Astrocyte (in vitro differentiated cells and primary cell): ENCODE results near the gene CRYBG1. TPM values are rescaled to one million over a fixed set of nuclear protein-coding genes. Genes with fewer than 3 reads are reported as not detected.

Source experiments
- DNase-seq: peaks from one replicate; pipeline ENCODE4 v3.0.0-alpha.2; 2010; ENCODE audit warnings: low read depth
- FAIRE-seq: peaks from 2 replicates; lab custom pipeline; 2011; peaks lifted over from hg19 to GRCh38; lab: Jason Lieb, UNC
- H2AFZ ChIP-seq: 2 replicates; pipeline ENCODE4 v1.6.0; 2012; ENCODE audit warnings: low read depth, low read length, inconsistent platforms
- H3K27ac ChIP-seq: 2 replicates; pipeline ENCODE4 v1.5.1; 2011; ENCODE audit warnings: low read depth, low read length, inconsistent platforms
- H3K27me3 ChIP-seq: 2 replicates; pipeline ENCODE4 v1.6.0; 2011; ENCODE audit warnings: low read length, inconsistent platforms; ENCODE audit not compliant: insufficient read depth
- H3K36me3 ChIP-seq: 2 replicates; pipeline ENCODE4 v1.5.1; 2011; ENCODE audit warnings: low read length, inconsistent platforms; ENCODE audit not compliant: insufficient read depth
- H3K4me1 ChIP-seq: 2 replicates; pipeline ENCODE4 v1.5.1; 2011; ENCODE audit warnings: low read length, inconsistent platforms; ENCODE audit not compliant: insufficient read depth
- H3K4me2 ChIP-seq: 2 replicates; pipeline ENCODE4 v1.6.0; 2012; ENCODE audit warnings: low read length, inconsistent platforms
- H3K4me3 ChIP-seq: 2 replicates; pipeline ENCODE4 v1.5.1; 2011; ENCODE audit warnings: low read depth, mild to moderate bottlenecking, low read length, inconsistent platforms; ENCODE audit not compliant: insufficient read depth
- H3K79me2 ChIP-seq: 2 replicates; pipeline ENCODE4 v1.6.0; 2012; ENCODE audit warnings: mild to moderate bottlenecking, low read length, inconsistent platforms; ENCODE audit not compliant: insufficient read depth
- H3K9ac ChIP-seq: 2 replicates; pipeline ENCODE4 v1.6.0; 2012; ENCODE audit warnings: mild to moderate bottlenecking, low read length, inconsistent platforms
- H3K9me3 ChIP-seq: 2 replicates; pipeline ENCODE4 v1.5.1; 2012; ENCODE audit warnings: low read depth, mild to moderate bottlenecking, low read length, inconsistent platforms; ENCODE audit not compliant: insufficient read depth
- H4K20me1 ChIP-seq: 2 replicates; pipeline ENCODE4 v1.6.0; 2012; ENCODE audit warnings: low read length, inconsistent platforms; ENCODE audit not compliant: insufficient read depth
- H3K27ac Mint-ChIP-seq: one replicate; pipeline ENCODE4 v1.8.0; 2021; ENCODE audit warnings: mild to moderate bottlenecking, mixed read lengths; ENCODE audit not compliant: unreplicated experiment
- H3K27me3 Mint-ChIP-seq: one replicate; pipeline ENCODE4 v1.8.0; 2021; ENCODE audit warnings: low read depth, mixed read lengths; ENCODE audit not compliant: unreplicated experiment
- H3K36me3 Mint-ChIP-seq: one replicate; pipeline ENCODE4 v1.8.0; 2021; ENCODE audit warnings: low read depth, mixed read lengths; ENCODE audit not compliant: unreplicated experiment
- H3K4me1 Mint-ChIP-seq: one replicate; pipeline ENCODE4 v1.8.0; 2021; ENCODE audit warnings: low read depth, mixed read lengths; ENCODE audit not compliant: unreplicated experiment
- H3K4me3 Mint-ChIP-seq: one replicate; pipeline ENCODE4 v1.8.0; 2021; ENCODE audit warnings: mild to moderate bottlenecking, moderate library complexity, mixed read lengths; ENCODE audit not compliant: unreplicated experiment
- H3K9me3 Mint-ChIP-seq: one replicate; pipeline ENCODE4 v1.8.0; 2021; ENCODE audit warnings: mild to moderate bottlenecking, mixed read lengths; ENCODE audit not compliant: unreplicated experiment
- EZH2 ChIP-seq: IDR thresholded peaks from 2 replicates; pipeline ENCODE4 v1.6.1; 2012; ENCODE audit warnings: mild to moderate bottlenecking, low read length, inconsistent platforms; ENCODE audit not compliant: insufficient read depth
- total RNA-seq: library from RNA; stranded (reverse); gene quantifications from 2 replicates; pipeline ENCODE4 v1.2.1, GENCODE V29; 2021
- TF ChIP-seq, protein P1 (sequence below): IDR thresholded peaks from 2 replicates; pipeline ENCODE4 v1.5.1; 2011; ENCODE audit warnings: low read depth, mild to moderate bottlenecking, inconsistent platforms, low read length, moderate library complexity; ENCODE audit not compliant: insufficient read depth

Gene CRYBG1
- total RNA-seq, 1 donor from 2014 or later: 0.64 TPM

DNA sequence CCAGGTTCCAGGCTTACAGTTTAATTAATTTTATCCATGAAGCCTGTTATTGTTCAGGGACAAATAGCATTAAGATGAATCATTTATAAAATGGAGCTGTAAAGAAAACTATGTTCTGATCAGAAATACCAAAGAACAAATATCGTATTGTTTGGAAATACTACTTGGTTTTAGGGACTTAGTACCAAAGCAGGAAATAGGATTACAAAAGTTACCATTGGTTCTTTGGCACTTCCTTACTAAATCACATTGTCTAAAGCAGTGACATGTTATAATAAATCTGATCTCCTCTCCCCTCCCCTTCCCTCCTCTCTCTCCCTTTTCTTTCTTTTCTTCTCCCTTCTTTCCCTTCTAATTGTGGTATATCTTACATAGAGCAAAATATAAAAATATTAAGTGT, 29.6 kb downstream of the CRYBG1 start:
- no peak overlapping the region for H3K9ac ChIP-seq
- H3K79me2 ChIP-seq: no peaks in the 10 kb centered on the region
- H4K20me1 ChIP-seq: no peaks in the 10 kb centered on the region
- H3K4me3 ChIP-seq: no peak overlapping the region
- Mint-ChIP-seq H3K36me3 (no peaks in the 10 kb centered on the region), H3K27ac (no peak overlapping the region), H3K4me1 (no peaks in the 10 kb centered on the region), H3K27me3 (peaks cover 6% of the 10 kb centered on the region), H3K4me3 (no peak overlapping the region), H3K9me3 (peaks cover 2% of the 10 kb centered on the region)
- no peak for DNase-seq
- no peak overlapping the region for H3K27ac ChIP-seq
- no peak for FAIRE-seq
- H3K27me3 ChIP-seq: no peaks in the 10 kb centered on the region
- H2AFZ ChIP-seq: no peak overlapping the region
- H3K36me3 ChIP-seq: no peaks in the 10 kb centered on the region
- H3K4me1 ChIP-seq: no peaks in the 10 kb centered on the region
- TF ChIP-seq, protein P1, sequence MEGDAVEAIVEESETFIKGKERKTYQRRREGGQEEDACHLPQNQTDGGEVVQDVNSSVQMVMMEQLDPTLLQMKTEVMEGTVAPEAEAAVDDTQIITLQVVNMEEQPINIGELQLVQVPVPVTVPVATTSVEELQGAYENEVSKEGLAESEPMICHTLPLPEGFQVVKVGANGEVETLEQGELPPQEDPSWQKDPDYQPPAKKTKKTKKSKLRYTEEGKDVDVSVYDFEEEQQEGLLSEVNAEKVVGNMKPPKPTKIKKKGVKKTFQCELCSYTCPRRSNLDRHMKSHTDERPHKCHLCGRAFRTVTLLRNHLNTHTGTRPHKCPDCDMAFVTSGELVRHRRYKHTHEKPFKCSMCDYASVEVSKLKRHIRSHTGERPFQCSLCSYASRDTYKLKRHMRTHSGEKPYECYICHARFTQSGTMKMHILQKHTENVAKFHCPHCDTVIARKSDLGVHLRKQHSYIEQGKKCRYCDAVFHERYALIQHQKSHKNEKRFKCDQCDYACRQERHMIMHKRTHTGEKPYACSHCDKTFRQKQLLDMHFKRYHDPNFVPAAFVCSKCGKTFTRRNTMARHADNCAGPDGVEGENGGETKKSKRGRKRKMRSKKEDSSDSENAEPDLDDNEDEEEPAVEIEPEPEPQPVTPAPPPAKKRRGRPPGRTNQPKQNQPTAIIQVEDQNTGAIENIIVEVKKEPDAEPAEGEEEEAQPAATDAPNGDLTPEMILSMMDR: no peak
- TF ChIP-seq EZH2: no peak
- H3K9me3 ChIP-seq: no peaks in the 10 kb centered on the region
- H3K4me2 ChIP-seq: no peak overlapping the region

DNA sequence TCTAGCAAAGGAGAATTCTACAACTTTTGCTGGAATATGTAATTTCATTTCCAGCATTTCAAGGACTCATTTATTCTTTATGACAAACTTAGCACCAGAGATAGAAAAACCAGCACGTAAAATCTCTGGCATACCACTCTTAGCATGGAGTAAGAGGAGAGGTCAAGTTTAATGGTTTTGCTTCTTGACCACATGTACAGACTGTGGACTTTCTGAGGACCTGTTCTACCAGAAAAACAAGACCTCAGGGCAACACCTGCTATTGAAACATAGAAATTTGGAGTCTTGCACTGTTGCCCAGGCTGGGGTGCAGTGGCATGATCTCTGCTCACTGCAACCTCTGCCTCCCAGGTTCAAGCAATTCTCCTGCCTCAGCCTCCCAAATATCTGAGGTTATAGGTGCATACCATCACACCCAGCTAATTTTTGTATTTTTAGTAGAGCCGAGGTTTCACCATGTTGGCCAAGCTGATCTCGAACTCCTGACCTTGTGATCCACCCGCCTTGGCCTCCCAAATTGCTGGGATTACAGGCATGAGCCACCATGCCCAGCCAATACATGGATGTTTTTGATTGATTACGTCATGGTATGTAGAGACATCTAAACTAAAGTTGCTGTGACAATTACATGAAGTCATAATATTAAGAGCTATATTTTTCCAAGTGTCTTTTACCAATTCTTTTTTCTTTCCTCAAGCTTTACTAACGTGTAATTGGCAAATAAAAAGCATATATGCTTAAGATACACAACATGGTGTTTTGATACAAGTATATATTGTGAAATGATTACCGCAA, 36.1 kb downstream of the CRYBG1 start:
- Histone ChIP-seq H3K79me2 (no peaks in the 10 kb centered on the region), H2AFZ (no peak overlapping the region), H3K27me3 (no peaks in the 10 kb centered on the region), H3K4me2 (no peak overlapping the region), H3K36me3 (no peaks in the 10 kb centered on the region), H3K4me1 (no peaks in the 10 kb centered on the region), H3K27ac (no peak overlapping the region), H3K9ac (no peak overlapping the region), H3K9me3 (no peaks in the 10 kb centered on the region), H4K20me1 (no peaks in the 10 kb centered on the region), H3K4me3 (no peak overlapping the region)
- no peak overlapping the region for H3K27ac Mint-ChIP-seq
- TF ChIP-seq, protein P1: no peak
- TF ChIP-seq EZH2: no peak
- H3K36me3 Mint-ChIP-seq: no peaks in the 10 kb centered on the region
- DNase-seq: no peak
- no peak overlapping the region for H3K4me3 Mint-ChIP-seq
- no peaks in the 10 kb centered on the region for H3K4me1 Mint-ChIP-seq
- H3K9me3 Mint-ChIP-seq: peaks cover 4% of the 10 kb centered on the region
- H3K27me3 Mint-ChIP-seq: peaks cover 4% of the 10 kb centered on the region
- FAIRE-seq: no peak

DNA sequence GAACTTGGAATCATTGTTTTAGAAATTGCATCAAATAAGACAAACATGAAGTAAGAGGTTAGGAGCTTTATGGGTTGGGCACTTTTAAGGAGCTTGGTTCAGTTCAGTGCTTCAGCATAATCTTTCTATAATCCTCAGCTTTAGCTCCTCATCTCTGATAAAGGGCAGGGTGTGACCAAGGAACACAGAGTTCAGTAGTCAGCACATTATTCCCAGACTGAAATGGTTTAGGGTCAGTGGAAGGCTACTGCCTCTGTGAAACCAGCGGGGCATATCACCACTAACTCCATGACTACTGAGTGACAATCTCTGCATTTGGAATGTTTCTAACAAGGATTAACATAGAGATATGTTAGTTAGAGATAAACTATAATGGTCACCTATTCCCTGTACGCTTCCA, 36.9 kb downstream of the CRYBG1 start:
- Mint-ChIP-seq H3K4me3 (no peak overlapping the region), H3K27ac (no peak overlapping the region), H3K9me3 (peaks cover 4% of the 10 kb centered on the region), H3K27me3 (peaks cover 4% of the 10 kb centered on the region), H3K36me3 (no peaks in the 10 kb centered on the region), H3K4me1 (no peaks in the 10 kb centered on the region)
- TF ChIP-seq EZH2: no peak
- TF ChIP-seq, protein P1: no peak
- Histone ChIP-seq H3K4me3 (no peak overlapping the region), H3K27ac (no peak overlapping the region), H3K4me2 (no peak overlapping the region), H3K9ac (no peak overlapping the region), H3K9me3 (no peaks in the 10 kb centered on the region), H4K20me1 (no peaks in the 10 kb centered on the region), H3K79me2 (no peaks in the 10 kb centered on the region), H2AFZ (no peak overlapping the region), H3K4me1 (no peaks in the 10 kb centered on the region), H3K36me3 (no peaks in the 10 kb centered on the region), H3K27me3 (no peaks in the 10 kb centered on the region)
- DNase-seq (no peak), FAIRE-seq (no peak)
